LHCN-M2 (cell line): ENCODE results near the gene CLPTM1. TPM values are rescaled to one million over a fixed set of nuclear protein-coding genes. Genes with fewer than 3 reads are reported as not detected.
A peak's percentile ranks its signal among the peaks of the same experiment; 100 is the strongest.
"Not testable (repeated sequence)": the region's sequence is repeated elsewhere in the genome, so short reads cannot be mapped to it uniquely, and the experiment has no call there.

ENCODE experiments used
- DNase-seq: peaks from one replicate; pipeline ENCODE4 v3.0.0-alpha.2; 2012; ENCODE audit warnings: low read depth
- total RNA-seq: library from RNA; depleted of rRNA; stranded (reverse); fragments of >200 nt; gene quantifications from 2 replicates; pipeline ENCODE4 v1.2.3, GENCODE V29; 2014

CLPTM1 gene
- total RNA-seq, 1 experiment from 2014 or later = 58.2 TPM

GRCh38 chr19:44973982-44974735, 19.0 kb downstream of the CLPTM1 start:
- no peak for DNase-seq

- no peak for DNase-seq
These were observed 19.7 kb downstream of the CLPTM1 start for GRCh38 chr19:44974857-44975256.

GRCh38 chr19:44975444-44975843, 20.3 kb downstream of the CLPTM1 start:
- DNase-seq = no peak

- no peak for DNase-seq
These were observed 28.8 kb downstream of the CLPTM1 start for GRCh38 chr19:44984005-44984404.

- DNase-seq = no peak
These were observed 30.3 kb downstream of the CLPTM1 start for GRCh38 chr19:44985445-44985844.

- no peak for DNase-seq
These were observed 31.2 kb downstream of the CLPTM1 start for GRCh38 chr19:44986389-44986788.

- DNase-seq = no peak
These were observed 32.0 kb downstream of the CLPTM1 start for GRCh38 chr19:44987148-44987675.

GRCh38 chr19:44988273-44988672, 33.1 kb downstream of the CLPTM1 start:
- DNase-seq = no peak

GRCh38 chr19:44988896-44989556, 33.8 kb downstream of the CLPTM1 start:
- DNase-seq = peak; percentile 51

- DNase-seq = no peak
These were observed 35.3 kb downstream of the CLPTM1 start for GRCh38 chr19:44990459-44990858.

GRCh38 chr19:44990966-44991365, 35.8 kb downstream of the CLPTM1 start:
- DNase-seq = no peak

GRCh38 chr19:44992336-44993163, 37.4 kb downstream of the CLPTM1 start:
- no peak for DNase-seq

- no peak for DNase-seq
These were observed 38.3 kb downstream of the CLPTM1 start for GRCh38 chr19:44993526-44993925.

GRCh38 chr19:44993926-44994537, 38.9 kb downstream of the CLPTM1 start:
- DNase-seq = no peak

GRCh38 chr19:44998025-44998424, 42.8 kb downstream of the CLPTM1 start:
- no peak for DNase-seq

- not testable (repeated sequence) for DNase-seq
These were observed 44.1 kb downstream of the CLPTM1 start for GRCh38 chr19:44999131-44999925.

GRCh38 chr19:45000665-45001064, 45.5 kb downstream of the CLPTM1 start:
- DNase-seq = not testable (repeated sequence)

- DNase-seq = peak; percentile 83
These were observed 46.0 kb downstream of the CLPTM1 start, which contains the start of gene RELB for GRCh38 chr19:45001087-45001739. TSS of gene RELB (plus strand) at chr19:45001464. CDS start at chr19:45001580, 116 bp downstream.

- no peak for DNase-seq
These were observed 48.3 kb downstream of the CLPTM1 start for GRCh38 chr19:45003485-45003884.

- no peak for DNase-seq
These were observed 50.6 kb downstream of the CLPTM1 start for GRCh38 chr19:45005787-45006186.
